ENCODE measurements around the gene PITRM1. TPM values are rescaled to one million over a fixed set of nuclear protein-coding genes. Genes with fewer than 3 reads are reported as not detected.

PITRM1 gene
- total RNA-seq, 2 donors from 2014 or later: 61.1 to 75.0 TPM

DNA sequence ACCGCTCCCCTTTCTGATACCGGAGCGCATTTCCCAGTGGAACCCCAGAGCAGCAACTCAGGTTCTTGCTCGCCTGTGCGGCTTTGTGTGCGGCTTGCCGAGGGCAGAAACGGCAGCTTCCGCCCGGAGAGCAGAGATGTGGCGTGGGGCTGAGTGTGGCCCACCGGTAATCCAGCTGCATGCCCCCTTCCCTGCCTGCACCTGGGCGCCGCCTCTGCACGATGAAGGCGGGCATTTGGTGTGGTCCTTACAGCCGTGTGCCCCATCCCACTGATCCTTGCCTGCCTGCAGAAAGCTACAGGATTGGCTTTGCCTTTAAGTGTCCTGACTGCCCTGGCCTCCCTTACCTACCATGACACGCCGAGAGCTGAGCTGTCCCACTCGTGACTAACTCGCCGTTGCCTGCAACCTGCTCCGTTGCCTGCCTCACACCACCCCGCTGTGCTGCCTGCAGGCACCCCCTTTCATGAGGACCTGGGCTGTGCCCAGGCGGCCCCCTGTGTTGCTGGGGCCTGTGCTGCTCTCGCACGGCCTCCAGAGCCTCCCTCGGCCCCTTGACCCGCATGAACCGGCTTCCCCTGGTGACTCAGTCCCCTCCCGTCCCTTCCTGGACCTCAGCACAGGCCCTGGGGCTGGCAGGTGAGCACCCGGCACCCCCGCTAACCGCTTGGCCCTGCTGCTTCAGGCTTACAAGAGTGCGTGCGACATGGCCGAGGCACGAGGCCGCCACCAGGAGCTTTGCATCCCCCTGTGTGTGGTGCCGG lies 48.0 kb downstream of the PITRM1 start:
- H3K9me3 Mint-ChIP-seq: no peaks in the 10 kb centered on the region
- H3K27ac Mint-ChIP-seq: peak overlapping the region; percentile 33 to 87
- H3K36me3 Mint-ChIP-seq: peaks cover 40 to 48% of the 10 kb centered on the region in 2 donors
- ATAC-seq: no peak
- DNase-seq (ENCODE audit: low spot score in 2 of 2): no peak

DNA sequence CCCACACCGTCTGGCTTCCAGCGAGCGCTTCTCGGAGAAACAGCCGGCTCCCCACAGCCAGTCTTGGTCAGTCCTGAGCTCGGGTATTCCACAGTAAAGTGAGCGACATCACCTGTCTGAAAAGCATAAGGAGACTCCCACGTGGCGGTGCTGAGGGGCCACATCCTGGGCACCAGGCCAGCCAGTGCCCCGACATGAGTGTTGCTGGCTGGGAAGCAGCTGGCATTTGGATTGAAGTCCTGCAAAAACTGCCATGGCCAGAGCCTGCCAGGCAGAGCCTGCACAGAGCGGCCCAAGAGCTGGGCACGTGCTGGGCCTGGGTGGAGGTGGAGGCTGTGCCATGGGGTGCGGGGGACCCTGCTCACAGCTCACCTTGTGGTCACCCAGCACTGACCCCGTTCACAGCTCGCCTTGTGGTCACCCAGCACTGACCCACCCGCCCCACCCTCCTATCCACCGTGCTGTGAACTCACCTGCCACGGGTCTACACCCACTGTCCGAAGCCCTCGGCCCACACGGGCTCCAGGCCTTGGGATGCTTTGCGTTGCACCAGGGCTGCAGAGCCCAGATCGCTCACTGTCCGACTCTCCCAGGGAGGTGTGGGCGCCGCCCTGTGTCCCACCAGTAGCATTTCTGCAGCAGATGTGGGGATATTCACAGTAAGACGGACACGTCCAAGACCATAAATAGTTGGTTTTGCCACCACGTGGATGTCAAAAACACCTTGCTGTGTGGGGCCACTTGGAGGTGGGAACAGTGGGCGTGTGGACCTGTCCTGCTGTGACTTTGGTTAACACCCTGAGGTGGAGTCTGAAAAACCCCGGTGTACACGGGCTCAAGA lies 48.8 kb downstream of the PITRM1 start:
- Mint-ChIP-seq H3K36me3 (peaks cover 34 to 44% of the 10 kb centered on the region in 2 donors), H3K27ac (peak overlapping the region in 1 of 2 donors; percentile 55), H3K9me3 (no peaks in the 10 kb centered on the region)
- DNase-seq (ENCODE audit: low spot score in 2 of 2) (no peak), ATAC-seq (no peak)

DNA sequence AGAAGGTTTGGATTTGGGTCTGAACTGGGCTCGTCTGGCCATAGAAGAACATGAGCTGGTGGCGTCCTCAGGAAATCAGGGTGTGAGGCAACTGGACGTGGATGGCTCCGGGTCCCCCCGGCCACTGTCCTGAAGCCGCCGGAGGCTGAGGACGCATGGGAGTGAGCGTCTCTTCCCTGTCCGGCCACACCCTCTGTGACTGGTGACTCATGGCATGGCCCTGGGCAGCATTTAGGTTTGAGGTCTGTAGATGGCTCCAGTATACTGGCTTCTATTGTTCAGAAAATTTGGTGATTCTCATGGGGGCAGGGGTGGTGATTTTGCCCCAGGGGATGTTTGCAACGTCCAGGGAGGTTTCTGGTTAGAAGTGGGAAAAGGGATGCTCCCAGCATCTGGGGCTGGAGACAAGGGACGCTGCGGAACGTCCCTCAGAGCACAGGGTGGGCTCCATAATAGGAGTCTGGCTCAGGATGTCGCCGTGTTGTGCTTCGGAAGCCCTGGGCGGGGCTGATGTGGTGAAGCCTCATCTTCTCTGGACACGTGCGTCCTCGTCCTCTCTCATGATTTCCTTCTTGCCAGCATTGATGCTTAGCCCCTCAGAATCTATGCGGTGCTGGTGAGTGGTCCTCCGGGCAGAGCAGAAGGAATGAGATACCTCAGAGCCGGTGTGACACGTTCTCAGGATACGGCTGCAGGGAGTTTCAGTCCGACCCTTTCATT lies 49.9 kb downstream of the PITRM1 start:
- DNase-seq (ENCODE audit: low spot score in 2 of 2): no peak
- no peak for ATAC-seq
- Mint-ChIP-seq H3K27ac (peak overlapping the region in 1 of 2 donors; percentile 65), H3K9me3 (no peaks in the 10 kb centered on the region), H3K36me3 (peaks cover 40 to 42% of the 10 kb centered on the region in 2 donors)

DNA sequence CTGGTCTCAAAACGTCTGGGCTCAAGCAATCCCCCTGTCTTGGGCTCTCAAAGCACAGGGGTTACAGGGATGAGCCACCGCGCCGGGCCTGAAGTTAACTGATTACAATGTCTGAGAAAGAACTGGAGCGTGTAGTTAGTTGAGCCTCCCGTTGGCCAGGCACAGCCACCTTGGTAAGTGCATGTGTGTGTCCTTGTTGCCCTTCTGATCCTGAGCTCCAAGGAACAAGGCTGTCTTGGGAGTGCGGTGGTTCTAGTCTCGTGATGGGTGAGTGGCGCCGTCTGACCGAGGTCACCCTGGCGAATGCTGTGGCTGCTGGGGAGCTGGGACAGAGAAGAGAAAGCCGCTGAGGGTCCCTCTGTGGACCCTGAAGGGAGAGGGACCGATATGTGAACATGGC lies 50.5 kb downstream of the PITRM1 start:
- peaks cover 38 to 43% of the 10 kb centered on the region in 2 donors for H3K36me3 Mint-ChIP-seq
- H3K9me3 Mint-ChIP-seq: no peaks in the 10 kb centered on the region
- H3K27ac Mint-ChIP-seq: no peak overlapping the region
- ATAC-seq (no peak), DNase-seq (ENCODE audit: low spot score in 2 of 2) (no peak)

DNA sequence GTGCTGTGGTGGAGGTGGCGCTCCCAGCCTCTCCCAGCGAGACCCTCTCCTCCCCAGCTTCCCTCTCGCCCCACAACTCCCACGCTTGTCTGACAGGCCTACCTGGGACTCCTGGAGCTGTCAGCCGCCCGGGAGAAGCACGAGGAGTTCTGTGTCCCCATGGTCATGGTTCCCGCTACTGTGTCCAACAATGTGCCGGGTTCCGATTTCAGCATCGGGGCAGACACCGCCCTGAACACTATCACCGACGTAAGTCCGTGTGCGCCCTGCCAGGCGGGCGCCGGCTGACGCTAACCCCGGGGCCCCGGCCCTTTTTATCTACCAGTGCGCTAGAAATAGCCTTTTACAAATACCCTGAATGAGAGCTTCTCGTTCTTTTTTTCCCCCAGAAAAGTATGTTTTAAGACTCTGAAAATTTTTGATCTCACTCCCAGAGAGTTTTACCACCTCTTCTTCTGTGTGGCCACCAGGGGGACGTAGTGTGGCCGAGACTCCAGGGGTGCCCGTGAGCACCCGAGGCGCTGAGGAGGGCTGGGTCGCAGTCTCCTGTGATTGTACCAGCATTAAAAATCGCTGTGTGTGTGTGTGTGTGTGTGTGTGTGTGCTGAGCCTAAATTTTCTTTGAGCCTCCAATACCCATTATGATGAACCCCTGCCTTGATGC lies 52.7 kb downstream of the PITRM1 start:
- Mint-ChIP-seq H3K9me3 (no peaks in the 10 kb centered on the region), H3K27ac (peak overlapping the region in 1 of 2 donors; percentile 29), H3K36me3 (peaks cover 34 to 53% of the 10 kb centered on the region in 2 donors)
- no peak for ATAC-seq
- peak in 1 of 2 donors; percentile 20 for DNase-seq (ENCODE audit: low spot score in 2 of 2)

DNA sequence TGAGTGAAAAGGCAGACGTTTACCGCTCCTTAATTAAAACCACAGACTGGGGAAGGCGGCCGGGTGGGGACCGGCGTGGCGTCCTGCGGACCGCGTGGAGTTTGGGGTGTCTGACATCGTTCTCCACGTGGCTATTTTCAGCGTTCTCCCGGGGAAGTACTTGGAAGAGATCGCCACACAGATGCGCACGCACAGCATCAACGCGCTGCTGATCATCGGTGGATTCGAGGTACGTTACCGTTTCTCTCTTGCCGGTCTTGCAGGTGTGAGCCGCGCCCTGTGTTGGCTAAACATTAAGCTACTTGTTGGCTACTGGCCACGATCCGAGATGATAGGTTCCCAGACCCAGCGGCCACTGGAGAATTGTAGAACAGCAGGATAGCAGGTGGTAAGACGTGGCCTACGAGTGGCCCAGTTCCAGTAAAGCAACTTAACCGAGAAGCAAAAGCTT lies 53.9 kb downstream of the PITRM1 start:
- ATAC-seq (no peak), DNase-seq (ENCODE audit: low spot score in 2 of 2) (no peak)
- peak overlapping the region in 1 of 2 donors; percentile 84 for H3K27ac Mint-ChIP-seq
- H3K36me3 Mint-ChIP-seq: peaks cover 41 to 59% of the 10 kb centered on the region in 2 donors
- no peaks in the 10 kb centered on the region for H3K9me3 Mint-ChIP-seq

DNA sequence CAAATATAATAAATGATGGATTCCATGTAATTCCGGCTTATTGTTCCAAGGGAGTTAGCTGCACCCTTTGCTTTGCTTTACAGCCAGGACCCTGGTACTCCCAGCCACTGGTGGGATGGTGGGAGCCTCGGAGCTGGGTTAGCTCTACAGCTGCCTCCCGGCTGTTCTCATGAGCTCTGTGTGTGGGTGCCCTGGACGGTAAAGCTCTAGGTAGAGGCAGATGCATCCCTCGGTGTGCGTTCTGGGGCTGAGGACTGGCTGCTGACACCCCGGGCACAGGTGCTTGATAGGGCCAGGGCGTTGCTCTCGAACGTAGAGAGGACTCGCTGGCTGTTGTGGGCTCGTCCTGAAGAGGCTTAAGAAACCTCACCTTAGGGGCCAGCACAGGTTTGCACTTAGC lies 55.1 kb downstream of the PITRM1 start:
- Mint-ChIP-seq H3K27ac (no peak overlapping the region), H3K36me3 (peaks cover 39 to 57% of the 10 kb centered on the region in 2 donors), H3K9me3 (no peaks in the 10 kb centered on the region)
- ATAC-seq (peak in 1 of 2 donors; percentile 4), DNase-seq (ENCODE audit: low spot score in 2 of 2) (no peak)

DNA sequence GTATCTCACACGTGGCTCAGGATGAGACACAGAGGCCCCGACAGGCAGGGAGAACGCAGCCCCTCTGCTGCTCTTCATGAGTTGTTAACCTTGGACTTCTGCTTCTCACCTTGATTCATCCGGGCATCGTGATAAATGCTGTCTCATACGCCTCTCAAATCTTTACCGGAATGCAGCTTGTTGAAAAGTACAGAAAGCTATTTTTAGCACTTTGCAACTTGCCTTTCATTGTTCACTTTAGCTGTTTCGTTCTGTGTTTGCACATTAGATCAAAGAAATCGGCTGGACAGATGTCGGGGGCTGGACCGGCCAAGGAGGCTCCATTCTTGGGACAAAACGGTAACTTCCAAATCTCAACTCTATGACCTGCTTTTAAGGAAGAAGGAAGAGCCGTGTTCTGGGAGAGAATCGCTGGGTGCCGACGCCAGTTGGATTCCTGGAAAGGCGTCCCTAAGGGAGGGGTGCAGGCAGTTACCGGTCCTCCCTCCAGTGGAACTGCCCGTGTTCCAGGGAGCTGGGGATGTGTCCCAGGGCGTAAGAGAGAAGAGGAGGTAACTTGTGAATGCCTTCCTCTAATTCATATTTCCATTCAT lies 56.0 kb downstream of the PITRM1 start:
- Mint-ChIP-seq H3K27ac (peak overlapping the region in 1 of 2 donors; percentile 68), H3K9me3 (no peaks in the 10 kb centered on the region), H3K36me3 (peaks cover 33 to 54% of the 10 kb centered on the region in 2 donors)
- ATAC-seq: no peak
- DNase-seq (ENCODE audit: low spot score in 2 of 2): no peak

DNA sequence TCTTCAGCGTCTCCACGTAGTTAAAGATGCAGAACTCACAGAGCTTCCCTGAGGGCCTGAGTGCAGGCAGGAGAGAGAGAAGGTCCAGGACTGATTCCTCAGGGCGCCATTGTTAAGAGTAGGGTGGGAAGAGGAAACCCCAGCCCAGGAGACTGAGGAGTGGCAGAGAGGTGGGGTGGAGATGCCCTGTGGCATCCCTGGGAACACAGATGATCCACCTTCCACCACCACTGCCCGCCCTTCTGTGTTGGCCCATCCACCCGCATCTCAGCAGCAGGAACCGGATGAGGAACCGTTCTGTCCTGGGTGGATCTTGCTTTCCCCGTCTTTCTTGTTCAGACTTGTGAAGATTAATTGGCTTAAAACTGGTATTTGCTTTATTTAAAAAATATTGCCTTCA lies 56.9 kb downstream of the PITRM1 start:
- no peaks in the 10 kb centered on the region for H3K9me3 Mint-ChIP-seq
- peaks cover 41 to 58% of the 10 kb centered on the region in 2 donors for H3K36me3 Mint-ChIP-seq
- peak overlapping the region; percentile 69 to 95 for H3K27ac Mint-ChIP-seq
- ATAC-seq (no peak), DNase-seq (ENCODE audit: low spot score in 2 of 2) (no peak)

DNA sequence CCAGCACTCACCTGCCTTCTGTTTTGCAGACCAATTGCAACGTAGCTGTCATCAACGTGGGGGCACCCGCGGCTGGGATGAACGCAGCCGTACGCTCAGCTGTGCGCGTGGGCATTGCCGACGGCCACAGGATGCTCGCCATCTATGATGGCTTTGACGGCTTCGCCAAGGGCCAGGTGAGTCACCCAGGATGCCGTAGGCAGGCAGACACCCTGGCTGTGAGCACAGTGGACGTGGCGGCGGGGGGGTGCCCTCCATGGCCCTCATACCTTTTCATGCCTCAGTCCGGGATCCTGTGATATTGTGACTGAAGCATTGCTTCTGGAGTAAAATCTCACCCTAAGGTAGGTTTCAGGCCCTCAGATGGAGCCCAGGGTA lies 59.2 kb downstream of the PITRM1 start:
- Mint-ChIP-seq H3K27ac (peak overlapping the region in 1 of 2 donors; percentile 69), H3K36me3 (peaks cover 52 to 71% of the 10 kb centered on the region in 2 donors), H3K9me3 (no peaks in the 10 kb centered on the region)
- DNase-seq (ENCODE audit: low spot score in 2 of 2): no peak
- no peak for ATAC-seq

DNA sequence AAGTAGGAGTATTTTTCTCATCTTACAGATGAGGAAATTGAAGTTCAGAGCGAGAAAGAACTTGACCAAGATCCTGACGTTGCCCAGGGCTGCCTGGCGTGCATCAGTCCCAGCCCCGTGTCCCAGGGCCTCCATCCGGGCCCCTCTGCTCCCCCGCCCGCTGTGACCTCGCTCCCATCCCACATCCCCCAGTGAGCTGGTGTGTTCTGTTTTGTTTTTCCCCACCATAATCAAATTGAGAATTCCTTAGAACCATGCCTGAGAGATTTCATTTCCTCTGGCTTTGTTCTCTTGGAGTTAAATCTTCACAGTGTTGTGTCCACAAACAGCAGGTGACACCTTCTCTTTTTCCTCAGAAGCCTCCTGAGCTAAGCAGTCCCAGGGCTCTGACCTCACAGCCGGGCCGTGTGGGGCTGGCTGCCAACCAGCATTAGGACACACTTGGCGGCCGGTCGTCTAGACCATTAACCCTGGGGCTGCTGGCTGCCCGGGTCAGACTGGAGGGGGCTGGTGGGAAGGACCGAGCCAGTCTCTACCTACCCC lies 60.9 kb downstream of the PITRM1 start:
- Mint-ChIP-seq H3K9me3 (no peaks in the 10 kb centered on the region), H3K36me3 (peaks cover 50 to 69% of the 10 kb centered on the region in 2 donors), H3K27ac (no peak overlapping the region)
- DNase-seq (ENCODE audit: low spot score in 2 of 2) (no peak), ATAC-seq (no peak)

DNA sequence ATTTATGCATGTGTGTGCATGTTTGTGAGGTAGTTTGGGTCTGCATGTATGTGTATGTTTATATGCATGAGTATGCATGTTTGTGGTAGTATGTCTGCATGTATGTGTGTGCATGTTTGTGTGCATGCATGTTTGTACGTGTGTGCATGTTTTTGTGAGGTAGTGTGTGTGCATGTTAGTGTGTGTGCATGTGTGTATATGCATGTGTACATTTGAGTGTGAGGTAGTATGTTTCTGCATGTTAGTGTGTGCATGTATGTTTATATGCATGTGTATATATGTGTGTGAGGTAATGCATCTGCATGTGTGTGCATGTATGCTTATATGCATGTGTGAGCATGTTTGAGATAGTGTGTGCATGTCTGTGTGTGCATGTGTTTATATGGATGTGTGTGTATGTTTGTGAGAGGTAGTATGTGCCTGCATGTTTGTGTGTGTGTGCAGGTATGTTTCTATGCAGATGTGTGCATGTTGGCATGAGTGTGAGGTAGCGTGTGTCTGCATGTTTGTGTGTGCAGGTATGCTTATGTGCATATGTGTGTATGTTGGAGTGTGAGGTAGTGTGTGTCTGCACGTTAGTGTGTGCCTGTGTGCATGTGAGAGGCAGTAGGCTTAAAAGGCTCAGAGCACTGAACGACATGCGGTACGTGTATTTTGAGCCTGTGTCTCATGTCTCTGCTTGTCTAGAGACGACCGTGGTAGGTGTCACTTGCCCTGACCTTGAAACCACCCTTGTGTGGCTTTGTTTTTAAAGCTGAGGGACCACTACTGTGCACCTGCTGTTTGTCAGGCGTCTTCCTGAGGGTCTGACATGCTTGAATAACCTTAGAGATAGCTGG lies 61.6 kb downstream of the PITRM1 start:
- no peak for DNase-seq (ENCODE audit: low spot score in 2 of 2)
- Mint-ChIP-seq H3K27ac (peak overlapping the region in 1 of 2 donors; percentile 0), H3K9me3 (no peaks in the 10 kb centered on the region), H3K36me3 (peaks cover 43 to 62% of the 10 kb centered on the region in 2 donors)
- no peak for ATAC-seq

DNA sequence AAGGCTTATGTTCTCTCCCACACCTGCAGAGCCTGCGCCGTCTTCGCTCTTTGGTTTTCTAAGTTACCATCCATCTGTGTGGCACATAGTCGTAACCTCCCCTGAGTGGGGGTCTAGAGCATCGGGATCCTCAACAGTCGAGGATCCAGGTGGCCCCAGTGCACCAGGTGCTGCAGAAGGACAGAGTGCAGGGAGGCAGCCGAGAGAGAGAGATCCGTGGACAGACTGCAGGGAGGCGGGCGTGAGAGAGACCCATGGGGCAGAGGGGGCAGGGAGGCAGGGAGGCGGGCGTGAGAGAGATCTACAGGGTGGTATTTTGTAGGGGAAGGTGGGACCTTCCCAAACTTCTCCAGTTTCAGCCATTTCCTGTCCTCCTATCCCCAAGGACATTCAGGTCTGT lies 62.9 kb downstream of the PITRM1 start:
- Mint-ChIP-seq H3K36me3 (peaks cover 41 to 53% of the 10 kb centered on the region in 2 donors), H3K27ac (no peak overlapping the region), H3K9me3 (no peaks in the 10 kb centered on the region)
- ATAC-seq (no peak), DNase-seq (ENCODE audit: low spot score in 2 of 2) (no peak)

DNA sequence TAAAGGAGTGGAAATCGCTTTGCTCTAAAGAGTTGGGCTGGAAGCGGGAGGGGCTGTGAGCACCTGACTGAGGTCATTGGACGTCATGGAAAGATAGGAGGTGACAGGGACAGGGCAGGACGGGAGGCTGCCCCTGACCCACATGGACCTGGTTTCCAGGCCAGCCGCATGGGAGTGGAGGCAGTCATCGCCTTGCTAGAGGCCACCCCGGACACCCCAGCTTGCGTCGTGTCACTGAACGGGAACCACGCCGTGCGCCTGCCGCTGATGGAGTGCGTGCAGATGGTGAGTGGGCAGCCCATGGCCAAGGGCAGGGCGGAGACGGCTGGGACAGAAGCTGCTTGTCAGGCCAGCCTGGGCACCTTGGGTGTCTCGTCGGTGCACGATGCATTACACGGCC lies 63.4 kb downstream of the PITRM1 start:
- no peak overlapping the region for H3K27ac Mint-ChIP-seq
- DNase-seq (ENCODE audit: low spot score in 2 of 2): no peak
- ATAC-seq: no peak
- H3K36me3 Mint-ChIP-seq: peaks cover 41 to 48% of the 10 kb centered on the region in 2 donors
- no peaks in the 10 kb centered on the region for H3K9me3 Mint-ChIP-seq

DNA sequence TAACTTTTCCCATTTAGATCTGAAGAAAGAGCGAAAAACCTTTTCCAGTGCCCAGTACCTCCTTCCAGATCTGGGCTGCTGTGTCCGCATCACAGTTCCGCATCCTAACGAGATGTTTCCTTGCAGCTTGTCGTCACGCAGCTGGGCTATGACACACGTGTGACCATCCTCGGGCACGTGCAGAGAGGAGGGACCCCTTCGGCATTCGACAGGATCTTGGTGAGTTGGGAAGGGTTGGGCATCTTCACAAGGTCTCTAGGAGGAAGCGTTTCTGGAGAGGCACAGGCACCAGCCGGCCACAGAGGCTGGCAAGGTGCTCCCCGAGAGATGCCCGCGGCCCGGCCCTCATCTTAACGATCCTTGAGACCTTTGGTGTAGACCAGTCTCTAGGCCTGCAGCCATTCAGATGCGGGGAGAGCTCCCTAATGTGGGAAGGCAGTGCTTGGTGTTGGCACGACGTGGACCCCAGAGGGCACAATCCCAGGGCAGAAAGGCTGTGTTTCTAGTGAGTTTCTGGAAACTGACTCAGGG lies 63.9 kb downstream of the PITRM1 start:
- Mint-ChIP-seq H3K9me3 (no peaks in the 10 kb centered on the region), H3K36me3 (peaks cover 41 to 46% of the 10 kb centered on the region in 2 donors), H3K27ac (peak overlapping the region in 1 of 2 donors; percentile 23)
- no peak for ATAC-seq
- DNase-seq (ENCODE audit: low spot score in 2 of 2): no peak
